ENCODE measurements around the gene LATS2. TPM values are rescaled to one million over a fixed set of nuclear protein-coding genes. Genes with fewer than 3 reads are reported as not detected.

The LATS2 gene
- total and polyA plus RNA-seq, 2 of the 8 experiments (the other 6 are each of a cell fraction or from before 2014, with no cell fraction given) = 8.3 to 26.2 TPM

DNA sequence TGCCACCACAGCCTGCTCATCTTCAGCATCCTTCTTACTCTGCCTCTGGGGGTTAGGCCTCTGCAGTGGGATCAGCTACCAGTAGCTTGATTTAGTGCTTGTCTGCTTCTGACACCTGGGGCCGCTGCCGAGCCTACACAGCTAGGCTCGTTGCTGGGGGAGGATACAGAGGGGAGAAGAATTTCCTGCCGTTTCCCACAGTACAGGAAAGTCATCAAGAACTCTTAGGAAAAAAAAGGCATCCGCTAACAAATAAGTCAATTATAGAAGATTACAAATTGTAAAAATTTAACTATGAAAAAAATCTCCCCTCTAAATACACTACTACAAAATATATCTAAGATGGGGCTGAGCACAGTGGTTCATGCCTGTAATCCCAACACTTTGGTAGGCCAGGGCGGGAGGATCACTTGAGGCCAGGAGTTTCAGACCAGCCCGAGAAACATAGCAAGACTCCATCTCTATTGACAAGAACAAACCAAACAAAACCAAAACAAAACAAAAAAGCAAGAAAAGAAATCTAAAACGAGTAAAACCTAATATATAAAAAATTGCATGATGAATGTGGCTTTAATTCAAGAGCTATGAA, 26.7 kb downstream of the LATS2 start:
- Histone ChIP-seq H3K4me2 (ENCODE audit: insufficient read depth in 1 of 2, low read depth in 2 of 2, low read length in 2 of 2) (no peak overlapping the region), H2BK15ac (ENCODE audit: low read length) (no peak overlapping the region), H3K9ac (replicated peaks in 1 of 4; ENCODE audit: extremely low read depth in 1 of 4, low read depth in 3 of 4, low read length in 3 of 4) (no peak overlapping the region), H3K18ac (ENCODE audit: extremely low read depth, low read length) (no peak overlapping the region), H4K5ac (ENCODE audit: insufficient read length, low read depth, low read length) (no peak overlapping the region), H4K8ac (ENCODE audit: extremely low read depth, insufficient read depth, low read length) (no peak overlapping the region), H3K27me3 (replicated peaks in 1 of 4; ENCODE audit: control insufficient read depth in 3 of 4, extremely low read depth in 1 of 4, insufficient read depth in 3 of 4, low read length in 3 of 4) (no peaks in the 10 kb centered on the region), H2BK20ac (ENCODE audit: low read length) (no peak overlapping the region), H3K9me3 (ENCODE audit: insufficient read depth in 2 of 2, low read depth in 1 of 2, low read length in 1 of 2) (no peaks in the 10 kb centered on the region), H3K4ac (replicated peaks; ENCODE audit: insufficient read length, low read depth, low read length) (no peak overlapping the region), H2BK120ac (replicated peaks; ENCODE audit: low read depth, low read length) (no peak overlapping the region), H2AFZ (ENCODE audit: low read length) (no peak overlapping the region), H2BK5ac (ENCODE audit: low read depth, low read length) (no peak overlapping the region), H3K79me2 (ENCODE audit: control insufficient read depth in 1 of 2, insufficient read depth in 2 of 2, low read length in 2 of 2) (peaks cover 34 to 98% of the 10 kb centered on the region in 2 experiments), H3K56ac (replicated peaks; ENCODE audit: insufficient read length, low read depth, low read length) (no peak overlapping the region), H3K27ac (ENCODE audit: low read depth, low read length) (no peak overlapping the region), H3K23me2 (ENCODE audit: low read depth, low read length) (no peaks in the 10 kb centered on the region), H3K23ac (ENCODE audit: insufficient read length) (no peak overlapping the region), H4K91ac (replicated peaks; ENCODE audit: insufficient read length, low read length) (no peak overlapping the region), H3K4me3 (ENCODE audit: extremely low read depth in 1 of 4, insufficient read depth in 2 of 4, low read depth in 3 of 4, low read length in 4 of 4) (no peak overlapping the region), H4K20me1 (replicated peaks in 1 of 2; ENCODE audit: control insufficient read depth in 1 of 2, insufficient read depth in 2 of 2, low read length in 2 of 2) (peaks cover 12 to 21% of the 10 kb centered on the region in 2 experiments), H3K4me1 (replicated peaks in 1 of 4; ENCODE audit: control insufficient read depth in 3 of 4, insufficient read depth in 4 of 4, low read length in 3 of 4) (peaks cover 4 to 11% (median 7%) of the 10 kb centered on the region in 4 experiments), H2AK5ac (ENCODE audit: low read depth, low read length) (no peak overlapping the region), H2BK12ac (ENCODE audit: low read depth, low read length) (no peak overlapping the region), H3K36me3 (ENCODE audit: control insufficient read depth in 2 of 4, insufficient read depth in 4 of 4, low read length in 3 of 4) (peaks cover 0 to 3% (median 0%) of the 10 kb centered on the region in 4 experiments; a peak in 1 of 8 replicates), H3K79me1 (ENCODE audit: low read depth, low read length) (peaks cover 22% of the 10 kb centered on the region), H3K14ac (ENCODE audit: insufficient read length) (no peak overlapping the region)
- TF ChIP-seq EP300 (IDR thresholded peaks at IDR 0.05; ENCODE audit: borderline replicate concordance in 1 of 2, low read depth in 2 of 2, low read length in 2 of 2) (no peak), RAD21 (IDR thresholded peaks at IDR 0.05 in 1 of 2, conservative IDR thresholded peaks at IDR 0.05 in 1 of 2; ENCODE audit: low read depth in 2 of 2, low read length in 2 of 2) (peak; percentile 31 to 46; a peak in 3 of 4 replicates), SRF (IDR thresholded peaks at IDR 0.05; ENCODE audit: low read depth, low read length) (no peak)
- TF ChIP-seq, protein P1, sequence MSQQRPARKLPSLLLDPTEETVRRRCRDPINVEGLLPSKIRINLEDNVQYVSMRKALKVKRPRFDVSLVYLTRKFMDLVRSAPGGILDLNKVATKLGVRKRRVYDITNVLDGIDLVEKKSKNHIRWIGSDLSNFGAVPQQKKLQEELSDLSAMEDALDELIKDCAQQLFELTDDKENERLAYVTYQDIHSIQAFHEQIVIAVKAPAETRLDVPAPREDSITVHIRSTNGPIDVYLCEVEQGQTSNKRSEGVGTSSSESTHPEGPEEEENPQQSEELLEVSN (IDR thresholded peaks at IDR 0.05) = no peak
- TF ChIP-seq, protein P2, sequence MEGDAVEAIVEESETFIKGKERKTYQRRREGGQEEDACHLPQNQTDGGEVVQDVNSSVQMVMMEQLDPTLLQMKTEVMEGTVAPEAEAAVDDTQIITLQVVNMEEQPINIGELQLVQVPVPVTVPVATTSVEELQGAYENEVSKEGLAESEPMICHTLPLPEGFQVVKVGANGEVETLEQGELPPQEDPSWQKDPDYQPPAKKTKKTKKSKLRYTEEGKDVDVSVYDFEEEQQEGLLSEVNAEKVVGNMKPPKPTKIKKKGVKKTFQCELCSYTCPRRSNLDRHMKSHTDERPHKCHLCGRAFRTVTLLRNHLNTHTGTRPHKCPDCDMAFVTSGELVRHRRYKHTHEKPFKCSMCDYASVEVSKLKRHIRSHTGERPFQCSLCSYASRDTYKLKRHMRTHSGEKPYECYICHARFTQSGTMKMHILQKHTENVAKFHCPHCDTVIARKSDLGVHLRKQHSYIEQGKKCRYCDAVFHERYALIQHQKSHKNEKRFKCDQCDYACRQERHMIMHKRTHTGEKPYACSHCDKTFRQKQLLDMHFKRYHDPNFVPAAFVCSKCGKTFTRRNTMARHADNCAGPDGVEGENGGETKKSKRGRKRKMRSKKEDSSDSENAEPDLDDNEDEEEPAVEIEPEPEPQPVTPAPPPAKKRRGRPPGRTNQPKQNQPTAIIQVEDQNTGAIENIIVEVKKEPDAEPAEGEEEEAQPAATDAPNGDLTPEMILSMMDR (IDR thresholded peaks at IDR 0.05; ENCODE audit: control extremely low read depth in 1 of 3, insufficient read depth in 1 of 3, low read depth in 1 of 3, low read length in 3 of 3) = peak; percentile 12 to 22 (median 20); a peak in 3 of 4 replicates
- WGBS, 2 experiments (ENCODE audit: extremely low coverage in 1 of 2, insufficient coverage in 1 of 2, insufficient read length in 1 of 2, insufficient replicate concordance in 2 of 2, low coverage in 1 of 2, low lambda C conversion rate in 2 of 2, missing lambda C conversion rate in 1 of 2) = 75% methylated on average over 8 of the region's 8 CpGs; no CpG with 5 or more reads in 1 of the 2 experiments
- FAIRE-seq = no peak
- ChIA-PET POLR2A (ENCODE audit: partially characterized antibody) (interaction anchor here (0.9 to 1.7 kb wide), 4 partner anchors 10 to 27 kb away, joined by 3 to 6 read pairs (median 4); partner anchors contain the start of gene LATS2), CTCF (ENCODE audit: partially characterized antibody) (interaction anchor here (1.0 to 1.4 kb wide), 5 partner anchors 9 to 118 kb away, joined by 3 to 6 read pairs (median 4); partner anchors contain the start of gene LATS2)
- no peak for DNase-seq (ENCODE audit: low read depth in 1 of 2, low spot score in 2 of 2)
